DMS53 (cell line): ENCODE measurements around the gene DNAJC4.

Experiments used
- DNase-seq: peaks from one replicate; lab custom pipeline; 2025; lab: John Stamatoyannopoulos, UW

The DNAJC4 gene

DNA sequence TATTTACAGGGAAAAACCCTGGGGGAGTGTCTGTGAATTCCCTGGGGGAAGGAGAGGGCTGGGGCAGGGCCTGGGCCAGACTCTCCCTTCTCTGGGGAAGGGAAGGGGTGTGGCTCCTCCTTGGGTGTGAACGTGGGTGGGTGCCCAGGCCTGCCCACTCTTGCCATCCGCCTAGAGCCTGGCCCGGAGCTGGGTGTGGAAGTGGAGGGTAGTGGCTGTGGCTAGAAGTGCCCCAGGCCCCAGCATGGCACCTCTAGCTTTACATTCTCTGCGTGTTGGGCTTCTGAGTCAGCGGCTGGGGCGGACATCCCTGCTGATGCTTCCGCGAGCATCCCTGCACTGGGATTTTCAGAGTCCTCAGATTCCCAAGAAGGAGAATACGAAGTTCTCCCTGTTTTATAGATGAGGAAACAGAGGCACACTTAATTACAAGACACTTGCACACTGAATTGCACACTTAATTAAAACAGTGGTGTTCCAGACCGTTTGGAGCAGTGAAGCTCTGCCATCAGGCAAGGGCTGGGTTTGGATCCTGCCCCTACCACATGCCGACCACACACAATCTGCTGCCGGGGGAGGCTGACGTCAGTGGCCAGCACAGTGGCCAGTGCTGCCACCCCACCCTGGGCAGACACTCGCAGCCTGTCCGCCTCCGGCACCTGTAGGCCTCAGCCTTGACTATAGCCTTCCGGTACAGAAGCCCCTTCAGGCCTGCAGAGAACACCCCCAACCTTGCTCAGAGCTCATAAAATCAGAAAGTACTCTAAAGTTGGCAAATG, 46.5 kb downstream of the DNAJC4 start:
- DNase-seq, result no peak

DNA sequence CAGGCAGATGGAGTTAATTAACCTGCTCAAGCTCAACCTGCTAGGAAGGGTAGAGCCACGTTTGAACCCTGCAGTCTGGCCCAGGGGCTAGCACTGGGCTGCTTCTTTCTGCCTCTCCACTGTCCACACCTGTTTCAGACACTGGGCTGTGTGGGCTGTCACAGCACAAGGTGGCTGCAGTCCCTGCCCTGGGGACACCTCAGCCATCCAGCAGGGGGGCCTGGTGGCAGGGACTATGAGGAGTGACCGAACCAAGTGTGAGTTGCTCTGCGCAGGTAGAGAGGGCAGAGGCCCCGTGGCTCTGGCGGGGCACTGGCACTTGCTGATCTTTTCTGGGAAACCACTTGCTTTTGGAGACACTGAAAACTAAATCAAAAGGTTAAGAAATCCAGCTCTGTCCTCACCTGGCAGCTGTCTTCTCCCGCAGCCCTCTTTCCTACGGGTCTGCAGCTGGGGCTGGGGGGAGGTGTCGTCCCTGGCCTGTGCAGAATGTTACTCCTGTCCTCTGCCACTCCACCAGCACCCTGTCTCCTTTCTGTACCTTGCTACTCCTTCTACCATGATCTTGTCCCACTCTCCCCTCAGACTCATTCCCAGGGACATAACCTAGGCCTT, 48.3 kb downstream of the DNAJC4 start:
- DNase-seq, result no peak

DNA sequence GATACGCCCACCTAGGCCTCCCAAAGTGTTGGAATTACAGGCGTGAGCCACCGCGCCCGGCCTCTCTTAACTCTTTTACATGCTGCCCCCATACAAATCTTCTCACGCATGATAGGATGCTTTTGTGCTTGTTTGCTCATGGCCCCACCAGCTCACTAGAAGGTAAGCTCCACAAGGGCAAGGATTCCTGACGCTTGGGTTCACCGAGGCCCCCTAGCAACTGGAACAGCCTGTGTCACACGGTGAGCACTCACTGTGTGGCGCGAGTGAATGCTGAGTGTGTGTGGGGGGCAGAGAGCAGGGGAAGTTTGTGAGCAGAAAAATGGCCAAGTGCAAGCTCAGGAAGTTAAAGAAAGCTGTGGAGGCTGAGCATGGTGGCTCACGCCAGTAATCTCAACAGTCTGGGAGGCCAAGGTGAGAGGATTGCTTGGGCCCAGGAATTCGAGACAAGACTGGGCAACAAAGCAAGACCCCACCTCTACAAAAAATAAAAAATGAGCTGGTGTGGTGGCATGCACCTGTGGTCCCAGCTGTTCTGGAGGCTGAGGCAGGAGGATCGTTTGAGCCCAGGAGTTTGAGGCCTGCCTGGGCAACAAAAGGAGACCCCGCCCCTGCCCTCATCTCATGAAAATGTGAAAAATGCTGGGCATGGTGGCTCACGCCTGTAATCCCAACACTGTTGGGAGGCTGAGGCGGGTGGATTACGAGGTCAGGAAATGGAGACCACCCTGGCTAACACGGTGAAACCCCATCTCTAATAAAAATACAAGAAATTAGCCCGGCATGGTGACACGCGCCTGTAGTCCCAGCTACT, 51.8 kb downstream of the DNAJC4 start:
- no peak for DNase-seq

DNA sequence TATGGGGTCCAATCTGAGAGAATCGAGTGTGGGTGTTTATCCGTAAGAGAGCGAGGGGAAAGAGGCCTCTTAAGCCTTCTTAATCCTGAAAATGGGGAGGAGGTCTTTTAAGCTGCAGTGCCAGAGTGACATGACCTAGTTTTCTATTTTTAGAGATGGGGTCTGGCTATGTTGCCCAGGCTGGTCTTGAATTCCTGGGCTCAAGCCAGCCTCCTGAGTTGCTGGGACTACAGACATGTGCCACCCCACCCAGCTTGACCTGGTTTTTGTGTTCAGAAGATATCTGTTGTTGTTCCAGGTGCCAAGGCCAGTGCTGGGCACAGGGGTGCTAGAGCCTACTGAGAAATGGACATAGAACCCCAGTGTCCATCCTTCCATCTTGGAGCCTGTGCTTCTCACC, 52.7 kb downstream of the DNAJC4 start:
- DNase-seq, result no peak
